Colonic mucosa (tissue), 4 donors: Measurements from ENCODE around the gene CAMK1. TPM values are rescaled to one million over a fixed set of nuclear protein-coding genes. Genes with fewer than 3 reads are reported as not detected.

Experiments used
- DNase-seq: peaks from one replicate; pipeline ENCODE4 v3.0.0-alpha.2; 2020
- H3K27ac ChIP-seq: fragments of 200-600 bp; one replicate; pipeline ENCODE4 v1.8.0; 2021
- H3K27me3 ChIP-seq: fragments of 200-600 bp; one replicate; pipeline ENCODE4 v1.8.0; 2021
- H3K36me3 ChIP-seq: fragments of 200-600 bp; one replicate; pipeline ENCODE4 v1.8.0; 2021
- H3K4me1 ChIP-seq: fragments of 200-600 bp; one replicate; pipeline ENCODE4 v1.8.0; 2021; ENCODE audit warnings: mild to moderate bottlenecking
- H3K4me3 ChIP-seq: fragments of 200-600 bp; one replicate; pipeline ENCODE4 v1.8.0; 2021
- H3K9ac ChIP-seq, 2 donors: one replicate each; pipeline ENCODE4 v1.7.0; 2013; ENCODE audit warnings: control low read depth in 2 of 2, low read depth in 2 of 2, low read length in 2 of 2
- H3K9me3 ChIP-seq: fragments of 200-600 bp; one replicate; pipeline ENCODE4 v1.8.0; 2021
- intact Hi-C: fragments of 100-400 bp; cut with DNase I; formaldehyde crosslinking; loops from one replicate; pipeline ENCODE4 v1.14.1; 2022
- total RNA-seq, 2 donors: library from RNA; stranded (reverse); fragmentation: NEBNext Ultra II Directional in 1 of 2; extraction: Animal tissue kit (Norgen Biotek cat#: 25700) in 1 of 2; gene quantifications; one replicate each; pipeline ENCODE4 v1.2.1, GENCODE V29; 2021
- TF ChIP-seq, protein P1 (sequence below): fragments of 200-600 bp; IDR thresholded peaks from one replicate; pipeline ENCODE4 v1.8.0; 2022; ENCODE audit warnings: antibody characterized with exemption, mild to moderate bottlenecking
- donor health status: healthy.
- donor health status: DM: no; HTN: no; CAD: no.
- donor health status: DM: no; HTN: no; CAD: no.

The CAMK1 gene
- total RNA-seq, 2 donors from 2014 or later = 7.8 to 16.5 TPM

DNA sequence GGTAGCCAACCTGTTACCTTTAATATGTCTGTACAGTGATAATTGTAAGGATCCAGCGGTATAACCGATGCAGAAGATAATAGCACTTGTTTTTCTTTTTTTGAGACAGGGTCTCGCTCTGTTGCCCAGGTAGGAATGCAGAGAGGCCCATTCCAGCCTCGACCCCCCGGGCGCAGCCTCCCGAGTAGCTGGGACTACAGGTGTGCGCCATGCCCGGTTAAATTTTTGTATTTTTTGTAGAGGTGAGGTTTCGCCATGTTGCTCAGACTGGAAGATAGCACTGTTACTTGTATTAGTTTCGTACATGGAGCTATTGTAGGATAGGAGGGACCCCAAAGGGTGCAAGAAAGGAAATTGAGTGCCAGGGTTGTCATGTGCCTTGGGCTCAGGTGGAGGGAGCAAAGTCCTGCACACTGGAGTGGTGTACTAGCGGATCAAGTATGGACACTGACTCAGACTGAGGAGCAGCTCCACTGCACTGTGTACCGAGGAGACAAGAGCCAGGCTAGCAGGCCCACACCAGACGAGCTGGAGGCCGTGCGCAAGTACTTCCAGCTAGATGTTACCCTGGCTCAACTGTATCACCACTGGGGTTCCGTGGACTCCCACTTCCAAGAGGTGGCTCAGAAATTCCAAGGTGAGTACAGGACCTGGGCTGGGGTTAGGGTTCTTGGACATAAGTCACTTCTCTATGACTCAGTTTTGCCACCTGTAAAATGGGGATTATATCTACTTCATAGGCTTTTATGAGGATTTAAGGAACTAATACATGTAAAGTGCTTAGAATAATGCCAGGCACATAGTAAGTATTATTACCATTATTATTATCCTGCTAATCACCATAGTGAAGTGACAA, 19.0 kb downstream of the CAMK1 start:
- H3K36me3 ChIP-seq = peaks cover 8% of the 10 kb centered on the region
- no peaks in the 10 kb centered on the region for H3K9me3 ChIP-seq
- H3K9ac ChIP-seq = peak overlapping the region; percentile 64 to 94
- H3K27me3 ChIP-seq = no peaks in the 10 kb centered on the region
- TF ChIP-seq, protein P1, sequence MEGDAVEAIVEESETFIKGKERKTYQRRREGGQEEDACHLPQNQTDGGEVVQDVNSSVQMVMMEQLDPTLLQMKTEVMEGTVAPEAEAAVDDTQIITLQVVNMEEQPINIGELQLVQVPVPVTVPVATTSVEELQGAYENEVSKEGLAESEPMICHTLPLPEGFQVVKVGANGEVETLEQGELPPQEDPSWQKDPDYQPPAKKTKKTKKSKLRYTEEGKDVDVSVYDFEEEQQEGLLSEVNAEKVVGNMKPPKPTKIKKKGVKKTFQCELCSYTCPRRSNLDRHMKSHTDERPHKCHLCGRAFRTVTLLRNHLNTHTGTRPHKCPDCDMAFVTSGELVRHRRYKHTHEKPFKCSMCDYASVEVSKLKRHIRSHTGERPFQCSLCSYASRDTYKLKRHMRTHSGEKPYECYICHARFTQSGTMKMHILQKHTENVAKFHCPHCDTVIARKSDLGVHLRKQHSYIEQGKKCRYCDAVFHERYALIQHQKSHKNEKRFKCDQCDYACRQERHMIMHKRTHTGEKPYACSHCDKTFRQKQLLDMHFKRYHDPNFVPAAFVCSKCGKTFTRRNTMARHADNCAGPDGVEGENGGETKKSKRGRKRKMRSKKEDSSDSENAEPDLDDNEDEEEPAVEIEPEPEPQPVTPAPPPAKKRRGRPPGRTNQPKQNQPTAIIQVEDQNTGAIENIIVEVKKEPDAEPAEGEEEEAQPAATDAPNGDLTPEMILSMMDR = no peak
- H3K27ac ChIP-seq = peak overlapping the region; percentile 90
- peaks cover 7% of the 10 kb centered on the region for H3K4me1 ChIP-seq
- DNase-seq = peak; percentile 58
- H3K4me3 ChIP-seq = peak overlapping the region; percentile 54
- intact Hi-C loops = no loop called here

DNA sequence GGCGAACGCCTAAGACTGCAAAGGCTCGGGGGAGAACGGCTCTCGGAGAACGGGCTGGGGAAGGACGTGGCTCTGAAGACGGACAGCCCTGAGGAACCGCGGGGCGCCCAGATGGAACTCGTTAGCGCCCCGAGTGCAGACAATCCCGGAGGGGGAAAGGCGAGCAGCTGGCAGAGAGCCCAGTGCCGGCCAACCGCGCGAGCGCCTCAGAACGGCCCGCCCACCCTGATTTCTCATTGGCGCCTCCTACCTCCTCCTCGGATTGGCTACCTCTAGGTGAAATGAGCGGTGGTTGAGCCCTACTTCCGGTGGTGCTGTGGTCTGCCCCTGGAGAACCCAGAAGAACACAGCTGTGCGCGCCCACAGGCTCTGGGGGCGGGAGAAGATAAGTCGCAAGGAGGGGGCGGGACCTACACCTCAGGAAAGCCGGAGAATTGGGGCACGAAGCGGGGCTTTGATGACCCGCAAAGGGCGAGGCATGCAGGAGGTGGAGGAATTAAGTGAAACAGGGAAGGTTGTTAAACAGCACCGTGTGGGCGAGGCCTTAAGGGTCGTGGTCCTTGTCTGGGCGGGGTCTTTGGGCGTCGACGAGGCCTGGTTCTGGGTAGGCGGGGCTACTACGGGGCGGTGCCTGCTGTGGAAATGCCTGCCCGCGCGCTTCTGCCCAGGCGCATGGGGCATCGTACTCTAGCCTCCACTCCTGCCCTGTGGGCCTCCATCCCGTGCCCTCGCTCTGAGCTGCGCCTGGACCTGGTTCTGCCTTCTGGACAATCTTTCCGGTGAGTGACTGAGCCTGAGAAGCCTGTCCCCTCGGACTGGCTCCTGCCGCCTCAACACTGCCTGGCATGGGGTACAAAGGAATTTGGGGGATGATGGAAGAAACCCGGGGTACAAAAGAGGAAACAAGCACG, 19.8 kb downstream of the CAMK1 start, which contains the start of gene OGG1:
Gene OGG1, plus strand, starts transcription at position 308 of the 911 bp plus-strand sequence. Its CDS starts 335 bp downstream, at position 643.
- H3K27ac ChIP-seq = peak within 1 kb of the TSS; percentile 90
- H3K4me1 ChIP-seq = peaks cover 7% of the 10 kb centered on the region
- H3K36me3 ChIP-seq = peaks cover 15% of the 10 kb centered on the region
- TF ChIP-seq, protein P1 = no peak
- intact Hi-C loops = loop anchor here (5.0 kb wide), 1 partner anchor 42 kb away; the partner anchor contains the start of genes ARPC4 and TADA3
- peak within 1 kb of the TSS; percentile 54 for H3K4me3 ChIP-seq
- no peaks in the 10 kb centered on the region for H3K9me3 ChIP-seq
- peak; percentile 99 for DNase-seq
- H3K9ac ChIP-seq = peak within 1 kb of the TSS; percentile 83 to 94
- no peaks in the 10 kb centered on the region for H3K27me3 ChIP-seq

DNA sequence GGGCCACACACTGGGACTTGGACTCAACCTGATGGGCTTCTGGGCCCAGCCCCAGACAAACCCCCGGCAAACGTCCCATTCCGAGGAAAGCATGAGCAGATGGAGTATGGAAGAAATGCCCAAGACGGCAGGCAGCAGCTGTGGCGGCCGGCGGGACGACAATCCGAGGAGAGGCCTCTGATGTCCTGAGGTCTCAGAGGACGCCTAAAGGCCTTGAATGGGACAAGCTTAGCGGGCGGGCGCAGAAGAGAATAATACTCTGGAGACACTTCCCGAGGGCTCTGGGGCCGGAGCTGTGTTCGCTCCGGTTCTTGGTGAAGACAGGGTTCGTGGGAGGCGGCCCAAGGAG, 20.5 kb downstream of the CAMK1 start:
- H3K9ac ChIP-seq = peak overlapping the region; percentile 83 to 94
- peak overlapping the region; percentile 90 for H3K27ac ChIP-seq
- H3K4me1 ChIP-seq = peaks cover 7% of the 10 kb centered on the region
- peaks cover 20% of the 10 kb centered on the region for H3K36me3 ChIP-seq
- no peaks in the 10 kb centered on the region for H3K27me3 ChIP-seq
- TF ChIP-seq, protein P1 = no peak
- intact Hi-C loops = loop anchor here (5.0 kb wide), 1 partner anchor 43 kb away; the partner anchor contains the start of genes ARPC4 and TADA3
- H3K4me3 ChIP-seq = peak overlapping the region; percentile 54
- H3K9me3 ChIP-seq = no peaks in the 10 kb centered on the region
- DNase-seq = no peak

DNA sequence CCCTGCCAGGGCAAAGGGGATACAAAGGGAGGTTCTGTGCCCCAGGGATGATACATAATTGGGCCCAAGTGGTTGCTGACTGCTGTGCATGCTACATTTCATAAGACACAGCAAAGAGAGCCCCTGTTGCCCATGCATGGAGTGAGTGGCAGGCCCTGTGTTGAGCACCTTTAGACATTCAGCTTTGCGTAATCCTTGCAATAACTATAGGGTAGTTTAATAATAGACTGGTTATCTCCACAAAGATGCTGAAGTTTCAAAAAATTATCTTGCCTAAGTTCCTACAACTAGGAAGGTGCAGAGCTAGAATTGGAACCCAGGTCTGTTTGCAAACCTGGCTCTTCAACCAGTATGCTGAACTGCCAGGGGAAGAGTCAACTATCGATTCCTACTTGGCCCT, 21.7 kb downstream of the CAMK1 start:
- no peak for DNase-seq

More for the DNA sequence above, 21.7 kb downstream of the CAMK1 start:
- intact Hi-C loops = loop anchor here (5.0 kb wide), 1 partner anchor 44 kb away; the partner anchor contains the start of genes ARPC4 and TADA3
- H3K4me3 ChIP-seq = no peak overlapping the region
- H3K4me1 ChIP-seq = peaks cover 7% of the 10 kb centered on the region
- TF ChIP-seq, protein P1 = no peak
- no peak overlapping the region for H3K27ac ChIP-seq
- peaks cover 28% of the 10 kb centered on the region for H3K36me3 ChIP-seq
- no peak overlapping the region for H3K9ac ChIP-seq
- no peaks in the 10 kb centered on the region for H3K9me3 ChIP-seq
- no peaks in the 10 kb centered on the region for H3K27me3 ChIP-seq
